ENCODE results near the gene ARID1B. TPM values are rescaled to one million over a fixed set of nuclear protein-coding genes. Genes with fewer than 3 reads are reported as not detected.

The ARID1B gene
- total RNA-seq, 6 experiments from 2014 or later, result 32.5 to 44.3 (median 36.5) TPM

DNA sequence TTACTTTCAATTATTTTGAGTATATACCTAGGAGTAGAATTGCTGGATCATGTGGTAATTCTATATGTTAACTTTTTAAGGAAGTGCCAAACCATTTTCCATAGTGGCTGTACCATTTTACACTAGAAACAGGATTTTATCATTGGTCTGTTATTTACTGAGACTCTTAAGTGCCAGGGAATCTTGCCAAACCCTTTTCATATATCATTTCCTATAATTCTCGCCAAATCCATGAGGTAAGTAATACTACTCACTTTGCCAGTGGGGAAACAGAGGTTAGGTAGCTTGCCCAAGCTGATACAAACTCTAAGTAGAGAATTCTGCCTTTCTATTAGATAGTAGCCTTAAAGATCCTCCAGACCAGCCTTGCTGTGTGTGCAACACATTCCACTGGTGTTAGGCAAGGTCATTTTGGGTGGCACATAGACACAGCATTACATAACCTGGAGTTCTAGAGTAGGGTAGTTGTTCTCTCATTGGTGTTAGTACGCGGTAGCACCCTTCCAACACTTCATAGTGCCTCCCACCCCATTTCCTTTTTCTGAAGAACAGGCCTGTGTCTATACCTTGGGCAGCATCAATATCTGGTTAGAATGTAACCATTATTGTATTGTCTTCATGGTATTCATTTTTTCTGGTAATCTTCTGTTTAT is 65.5 kb downstream of the ARID1B start:
- H3K36me3 Mint-ChIP-seq (ENCODE audit: low read depth), result peaks cover 12% of the 10 kb centered on the region; the same call in 1 of the 2 replicates
- H3K27ac Mint-ChIP-seq, result no peak overlapping the region
- no peaks in the 10 kb centered on the region for H3K9me3 Mint-ChIP-seq
- no peaks in the 10 kb centered on the region; the same call in 1 of the 2 replicates for H3K27me3 Mint-ChIP-seq (ENCODE audit: insufficient read depth)
- peaks cover 65% of the 10 kb centered on the region for H3K4me1 Mint-ChIP-seq (ENCODE audit: low read depth)
- H3K4me3 Mint-ChIP-seq, result no peak overlapping the region
- TF ChIP-seq, protein P1, sequence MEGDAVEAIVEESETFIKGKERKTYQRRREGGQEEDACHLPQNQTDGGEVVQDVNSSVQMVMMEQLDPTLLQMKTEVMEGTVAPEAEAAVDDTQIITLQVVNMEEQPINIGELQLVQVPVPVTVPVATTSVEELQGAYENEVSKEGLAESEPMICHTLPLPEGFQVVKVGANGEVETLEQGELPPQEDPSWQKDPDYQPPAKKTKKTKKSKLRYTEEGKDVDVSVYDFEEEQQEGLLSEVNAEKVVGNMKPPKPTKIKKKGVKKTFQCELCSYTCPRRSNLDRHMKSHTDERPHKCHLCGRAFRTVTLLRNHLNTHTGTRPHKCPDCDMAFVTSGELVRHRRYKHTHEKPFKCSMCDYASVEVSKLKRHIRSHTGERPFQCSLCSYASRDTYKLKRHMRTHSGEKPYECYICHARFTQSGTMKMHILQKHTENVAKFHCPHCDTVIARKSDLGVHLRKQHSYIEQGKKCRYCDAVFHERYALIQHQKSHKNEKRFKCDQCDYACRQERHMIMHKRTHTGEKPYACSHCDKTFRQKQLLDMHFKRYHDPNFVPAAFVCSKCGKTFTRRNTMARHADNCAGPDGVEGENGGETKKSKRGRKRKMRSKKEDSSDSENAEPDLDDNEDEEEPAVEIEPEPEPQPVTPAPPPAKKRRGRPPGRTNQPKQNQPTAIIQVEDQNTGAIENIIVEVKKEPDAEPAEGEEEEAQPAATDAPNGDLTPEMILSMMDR (IDR thresholded peaks at IDR 0.05), result no peak
- DNase-seq, result no peak

- DNase-seq, result no peak
- TF ChIP-seq, protein P1 (IDR thresholded peaks at IDR 0.05), result no peak
- Mint-ChIP-seq H3K9me3 (no peaks in the 10 kb centered on the region), H3K4me1 (ENCODE audit: low read depth) (peaks cover 79% of the 10 kb centered on the region), H3K27me3 (ENCODE audit: insufficient read depth) (no peaks in the 10 kb centered on the region; the same call in 1 of the 2 replicates), H3K4me3 (no peak overlapping the region), H3K36me3 (ENCODE audit: low read depth) (peaks cover 12% of the 10 kb centered on the region; the same call in 1 of the 2 replicates), H3K27ac (no peak overlapping the region)
These were observed 66.9 kb downstream of the ARID1B start for GRCh38 chr6:156844089-156844488.

DNA sequence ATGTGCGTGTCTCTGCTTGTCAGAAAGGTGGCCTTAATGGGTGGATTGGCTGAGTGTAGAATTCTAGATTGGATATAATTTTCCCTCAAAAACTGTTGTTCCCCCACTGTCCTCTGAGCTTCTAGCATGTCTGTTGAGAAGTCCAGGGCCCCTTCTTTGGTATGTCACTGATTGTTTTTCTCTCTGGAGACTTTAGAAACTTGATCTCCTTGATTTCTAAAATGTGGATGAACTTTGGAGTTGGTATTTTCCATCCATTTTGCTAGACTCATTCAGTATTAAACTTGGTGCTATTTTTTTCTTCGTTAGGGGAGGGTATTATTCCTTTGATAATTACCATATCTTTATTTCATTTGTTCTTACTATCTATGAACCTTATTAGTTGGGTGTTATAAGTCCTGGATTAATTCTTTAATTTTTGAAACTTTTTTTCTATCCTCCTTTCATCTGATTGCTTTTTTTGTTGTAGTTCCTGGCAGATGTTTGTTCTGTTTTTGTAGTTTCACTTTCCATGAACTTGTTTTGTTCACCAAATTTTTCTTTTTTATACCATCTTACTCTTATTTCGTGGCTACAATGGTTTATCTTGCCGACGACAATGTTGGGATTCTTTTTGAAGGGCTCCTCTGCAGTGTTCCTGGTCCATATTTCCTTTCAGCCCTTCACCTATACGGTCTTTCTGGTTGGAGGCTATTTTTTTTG is 68.4 kb downstream of the ARID1B start:
- no peak overlapping the region for H3K27ac Mint-ChIP-seq
- no peaks in the 10 kb centered on the region for H3K27me3 Mint-ChIP-seq (ENCODE audit: insufficient read depth)
- no peak for DNase-seq
- TF ChIP-seq, protein P1 (IDR thresholded peaks at IDR 0.05), result no peak
- peaks cover 7% of the 10 kb centered on the region; the same call in 1 of the 2 replicates for H3K36me3 Mint-ChIP-seq (ENCODE audit: low read depth)
- peaks cover 71% of the 10 kb centered on the region for H3K4me1 Mint-ChIP-seq (ENCODE audit: low read depth)
- H3K9me3 Mint-ChIP-seq, result no peaks in the 10 kb centered on the region
- no peak overlapping the region for H3K4me3 Mint-ChIP-seq

GRCh38 chr6:156846845-156847599 is 69.8 kb downstream of the ARID1B start:
- Mint-ChIP-seq H3K27ac (no peak overlapping the region), H3K36me3 (ENCODE audit: low read depth) (peaks cover 7% of the 10 kb centered on the region; the same call in 1 of the 2 replicates), H3K4me3 (no peak overlapping the region), H3K27me3 (ENCODE audit: insufficient read depth) (no peaks in the 10 kb centered on the region), H3K9me3 (no peaks in the 10 kb centered on the region), H3K4me1 (ENCODE audit: low read depth) (peaks cover 74% of the 10 kb centered on the region)
- no peak for DNase-seq
- TF ChIP-seq, protein P1 (IDR thresholded peaks at IDR 0.05), result no peak

- no peaks in the 10 kb centered on the region for H3K27me3 Mint-ChIP-seq (ENCODE audit: insufficient read depth)
- TF ChIP-seq, protein P1 (IDR thresholded peaks at IDR 0.05), result no peak
- DNase-seq, result no peak
- peak overlapping the region; percentile 58 for H3K27ac Mint-ChIP-seq
- H3K9me3 Mint-ChIP-seq, result no peaks in the 10 kb centered on the region
- H3K4me1 Mint-ChIP-seq (ENCODE audit: low read depth), result peaks cover 79% of the 10 kb centered on the region
- peaks cover 7% of the 10 kb centered on the region; the same call in 1 of the 2 replicates for H3K36me3 Mint-ChIP-seq (ENCODE audit: low read depth)
- H3K4me3 Mint-ChIP-seq, result no peak overlapping the region
These were observed 70.9 kb downstream of the ARID1B start for GRCh38 chr6:156848123-156848522.
